Smooth muscle cell of the brain vasculature (primary cell): Measurements from ENCODE around the gene TNP2.
A peak's percentile ranks its signal among the peaks of the same experiment; 100 is the strongest.

ENCODE experiments used
- DNase-seq: peaks from one replicate; pipeline ENCODE4 v3.0.0-alpha.2; 2012; ENCODE audit warnings: low read depth, low spot score

The TNP2 gene

DNA sequence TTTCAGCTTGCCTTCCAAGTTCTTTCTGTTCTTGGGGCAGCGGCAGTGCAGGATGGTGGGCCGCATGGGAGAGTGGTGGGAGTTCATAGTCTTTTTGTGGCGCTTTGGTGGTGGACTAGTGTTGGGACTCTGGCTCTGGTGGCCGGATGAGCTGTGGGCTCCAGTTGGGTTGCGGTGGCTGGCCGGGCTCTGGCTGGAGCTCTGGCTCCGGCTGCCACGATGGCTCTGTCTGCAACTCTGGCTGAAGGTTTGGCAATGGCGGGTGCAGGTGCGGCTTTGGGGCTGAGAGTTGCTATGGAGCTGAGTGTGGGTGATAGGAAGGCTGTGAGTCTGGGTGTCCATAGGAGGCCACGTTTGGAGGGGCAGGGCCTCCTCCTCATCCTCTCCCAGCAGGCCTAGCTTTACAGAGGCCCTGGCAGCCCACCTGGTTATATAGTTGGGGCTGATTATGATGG lies at the start of gene TNP2:
Gene TNP2, minus strand, starts transcription at position 405 of the 455 bp plus-strand sequence. Its CDS starts 63 bp downstream, at position 342.
- DNase-seq = no peak

DNA sequence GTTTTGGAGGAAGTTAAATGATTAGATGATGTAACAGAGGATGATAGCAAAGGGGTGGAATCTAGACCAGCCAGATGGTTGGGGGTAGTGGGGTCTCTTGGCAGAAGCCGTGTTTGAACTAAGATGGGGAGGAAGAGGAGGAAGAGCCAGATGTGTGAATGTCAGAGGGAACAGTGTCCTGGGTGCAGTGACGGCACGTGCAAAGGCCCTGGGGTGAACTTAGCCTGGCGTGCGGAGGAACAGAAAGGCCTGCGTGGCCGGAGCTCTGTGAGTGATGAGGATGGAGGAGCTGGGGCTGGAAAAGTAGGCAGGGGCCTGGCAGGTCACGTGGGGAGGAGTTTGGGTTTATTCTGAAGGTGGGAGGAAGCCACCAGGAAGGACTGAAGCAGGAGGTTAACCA lies 49.7 kb upstream of the TNP2 start:
- no peak for DNase-seq

GRCh38 chr16:11316331-11317015 lies 47.3 kb upstream of the TNP2 start:
- no peak for DNase-seq

DNA sequence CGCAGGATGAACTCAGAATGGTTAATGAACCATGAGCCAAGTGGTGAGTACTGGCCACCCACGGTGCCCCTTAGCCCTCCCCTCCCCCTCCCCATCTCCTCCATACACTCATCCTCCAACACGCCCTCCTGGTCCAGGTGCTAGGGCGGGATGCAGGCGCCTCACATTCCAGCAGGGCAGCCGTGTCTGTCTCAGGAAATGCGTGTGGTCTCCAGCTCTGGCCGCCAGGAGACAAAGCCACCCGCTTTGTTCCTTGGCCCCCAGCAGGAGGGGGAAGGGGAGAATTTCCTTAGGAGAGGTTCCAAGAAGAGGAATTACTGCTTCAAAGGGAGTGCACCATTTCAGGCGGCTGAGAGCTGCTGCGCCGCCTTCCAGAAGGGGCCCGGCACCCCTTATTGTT lies 46.4 kb upstream of the TNP2 start:
- peak; percentile 74 for DNase-seq

- DNase-seq = no peak
Observed at GRCh38 chr16:11314309-11314894, 45.3 kb upstream of the TNP2 start.

- no peak for DNase-seq
Observed at GRCh38 chr16:11313493-11314308, 44.6 kb upstream of the TNP2 start.

DNA sequence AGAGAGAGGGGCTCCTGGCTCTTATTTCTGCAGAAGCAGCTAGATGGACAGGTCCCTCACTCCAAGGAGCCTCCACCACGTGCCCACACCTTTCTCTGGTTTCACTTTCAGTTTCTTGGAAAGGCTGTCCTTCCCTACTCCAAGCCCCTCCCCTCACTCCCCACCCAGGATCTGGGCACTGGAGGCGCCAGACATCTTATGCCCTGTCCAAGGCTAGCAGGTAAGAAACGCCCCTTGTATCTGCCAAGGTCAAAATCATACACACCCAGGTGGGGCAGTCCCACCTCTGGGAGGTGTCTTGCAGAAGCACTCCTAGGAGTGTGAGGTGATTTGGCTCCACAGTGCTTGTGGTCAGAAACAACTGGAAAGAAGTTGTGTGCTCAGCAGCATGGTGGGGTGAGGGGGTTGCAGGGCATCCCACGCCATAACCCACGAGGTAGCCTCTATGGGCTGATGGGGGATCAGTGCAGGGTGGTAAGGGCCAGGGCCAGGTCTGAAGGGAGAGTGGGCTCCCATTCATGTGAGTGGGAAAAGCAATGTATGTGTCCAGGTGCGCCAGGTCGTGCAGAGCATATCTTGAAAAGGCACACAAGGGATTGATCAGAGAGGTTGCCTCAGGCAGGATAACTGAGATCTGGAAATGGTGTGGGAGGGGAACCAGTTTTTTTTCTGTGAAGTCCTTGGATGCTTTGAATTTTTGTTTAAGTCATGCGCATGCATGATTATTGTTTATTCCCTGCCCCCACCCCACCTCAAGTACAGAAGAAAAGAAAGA lies 43.8 kb upstream of the TNP2 start:
- DNase-seq = no peak

GRCh38 chr16:11310997-11311561 lies 42.0 kb upstream of the TNP2 start:
- DNase-seq = no peak

DNA sequence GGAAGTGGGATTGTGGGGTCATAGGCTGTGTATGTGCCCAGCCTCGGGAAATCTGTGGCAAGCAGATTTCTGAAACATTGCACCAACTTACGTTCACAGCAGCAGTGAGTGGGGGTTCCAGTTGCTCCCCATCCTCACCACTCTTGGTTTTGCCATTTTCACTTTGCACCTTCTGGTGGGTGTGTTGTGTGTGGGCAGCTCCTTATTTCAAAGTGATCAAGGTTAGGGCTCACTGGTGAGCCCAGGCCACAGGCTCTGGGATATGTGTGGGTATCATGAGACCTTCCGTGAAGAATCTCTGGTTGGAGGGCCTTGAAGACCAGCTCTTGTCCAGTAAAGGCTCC lies 41.5 kb upstream of the TNP2 start:
- DNase-seq = no peak

GRCh38 chr16:11309895-11310633 lies 40.9 kb upstream of the TNP2 start:
- DNase-seq = no peak

- no peak for DNase-seq
Observed at GRCh38 chr16:11308493-11309283, 39.6 kb upstream of the TNP2 start.

DNA sequence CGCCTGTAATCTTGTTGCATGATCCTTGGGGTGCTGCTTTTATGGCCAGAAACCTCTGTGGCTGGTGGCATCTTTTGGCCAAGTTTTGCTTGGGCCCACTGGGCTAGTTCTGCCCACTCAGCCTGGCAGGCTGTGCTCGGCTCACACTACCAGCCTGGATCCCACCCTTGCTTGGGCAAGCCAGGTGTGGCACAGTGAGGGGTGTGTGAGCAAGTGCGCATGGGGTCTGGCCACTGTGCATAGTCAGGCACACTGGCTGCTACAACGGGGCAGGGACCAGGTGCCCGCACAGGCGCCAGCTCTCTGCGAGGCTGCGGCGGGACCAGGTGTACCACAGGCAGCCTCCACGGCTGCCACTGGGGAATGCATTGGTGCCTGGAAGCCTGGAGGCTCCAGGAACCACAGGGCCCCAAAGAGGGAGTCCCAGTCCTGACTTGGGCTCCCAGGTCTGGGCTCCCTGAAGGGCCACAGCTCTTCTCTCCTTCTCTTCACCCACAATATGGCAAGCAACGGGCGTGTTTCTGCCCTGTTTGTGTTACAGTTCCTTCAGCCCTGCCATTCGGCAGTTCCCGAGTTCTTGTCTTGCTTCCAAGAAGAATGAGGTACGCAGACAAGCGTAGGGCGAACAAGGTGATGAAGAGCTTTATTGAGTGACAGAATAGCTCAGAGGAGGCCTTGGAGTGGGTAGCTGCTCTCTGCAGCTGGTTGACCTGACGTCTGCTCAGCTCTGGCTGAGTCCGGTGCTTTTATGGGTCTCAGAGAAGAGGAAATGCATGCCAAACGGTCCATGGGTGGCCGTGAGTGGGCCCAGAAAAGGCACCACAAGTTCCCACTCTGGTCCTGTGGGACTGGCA lies 38.7 kb upstream of the TNP2 start:
- DNase-seq = no peak

- no peak for DNase-seq
Observed at GRCh38 chr16:11306997-11307638, 38.0 kb upstream of the TNP2 start.

DNA sequence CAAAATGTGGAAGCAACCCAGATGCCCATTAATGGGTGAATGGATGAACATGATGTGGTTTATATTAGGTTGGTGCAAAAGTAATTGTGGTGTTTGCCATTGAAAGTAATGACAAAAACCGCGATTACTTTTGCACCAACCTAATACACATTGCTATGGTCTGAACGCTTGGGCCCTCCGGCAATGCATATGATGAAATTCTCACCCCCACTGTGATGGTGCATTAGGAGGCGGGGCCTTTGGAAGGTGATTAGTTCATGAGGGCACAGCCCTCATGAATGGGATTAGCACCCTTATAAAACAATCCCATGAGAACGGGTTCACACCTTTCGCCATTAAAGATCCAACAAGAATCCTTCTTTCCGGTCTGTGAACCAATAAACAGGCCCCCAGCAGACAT lies 37.3 kb upstream of the TNP2 start:
- DNase-seq = no peak

DNA sequence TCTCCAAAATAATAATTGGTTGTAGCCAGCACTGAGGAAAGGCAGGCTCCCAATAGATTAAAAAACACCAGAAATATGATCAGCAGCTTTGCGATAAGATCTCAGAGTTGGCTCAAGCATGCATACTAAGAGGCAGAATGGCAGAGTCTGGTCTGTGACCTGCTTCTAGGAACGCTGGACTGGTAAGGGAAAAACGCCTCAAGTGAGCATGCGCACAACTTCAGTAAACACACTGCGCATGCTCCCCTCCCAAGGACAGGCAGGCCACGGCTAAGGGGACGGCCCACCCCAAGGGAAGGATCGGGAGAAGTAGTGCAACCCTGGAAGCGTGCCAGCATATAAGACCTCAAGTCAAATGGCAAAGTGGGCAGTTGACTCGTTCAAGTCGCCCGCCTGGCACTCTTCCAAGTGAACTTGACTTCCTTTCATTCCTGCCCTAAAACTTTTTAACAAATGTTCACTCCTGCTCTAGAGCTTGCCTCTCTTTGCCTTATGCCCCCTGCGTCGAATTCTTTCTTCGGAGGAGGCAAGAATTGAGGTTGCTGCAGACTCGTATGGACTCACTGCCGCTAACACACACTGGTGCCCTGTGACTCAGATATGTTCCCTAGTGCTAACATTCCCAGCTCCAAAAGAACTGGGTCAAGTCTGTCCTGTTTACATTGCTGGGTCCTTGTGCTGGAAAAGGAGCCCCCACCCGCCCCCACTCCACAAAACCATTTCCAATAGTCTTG lies 34.4 kb upstream of the TNP2 start:
- no peak for DNase-seq

DNA sequence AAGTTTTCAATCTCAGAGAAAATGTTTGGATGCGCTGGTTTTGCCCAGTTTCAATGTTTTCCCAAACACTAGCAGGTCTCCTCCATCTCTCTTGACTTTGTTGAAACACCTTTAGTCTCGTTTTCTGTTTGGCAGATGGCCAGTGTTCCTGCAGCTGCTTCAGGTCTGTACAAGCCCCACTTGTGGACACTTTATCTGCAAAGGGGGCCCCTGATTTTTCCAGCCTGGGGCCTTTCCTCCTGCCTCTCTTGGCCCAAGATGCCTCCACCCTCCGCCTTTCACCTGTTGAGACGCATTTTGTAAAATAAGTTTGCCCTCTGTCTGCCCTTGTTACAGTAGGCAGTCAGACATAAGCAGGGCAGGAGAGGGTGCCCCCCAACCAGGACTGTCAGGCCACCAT lies 33.9 kb upstream of the TNP2 start:
- no peak for DNase-seq

DNA sequence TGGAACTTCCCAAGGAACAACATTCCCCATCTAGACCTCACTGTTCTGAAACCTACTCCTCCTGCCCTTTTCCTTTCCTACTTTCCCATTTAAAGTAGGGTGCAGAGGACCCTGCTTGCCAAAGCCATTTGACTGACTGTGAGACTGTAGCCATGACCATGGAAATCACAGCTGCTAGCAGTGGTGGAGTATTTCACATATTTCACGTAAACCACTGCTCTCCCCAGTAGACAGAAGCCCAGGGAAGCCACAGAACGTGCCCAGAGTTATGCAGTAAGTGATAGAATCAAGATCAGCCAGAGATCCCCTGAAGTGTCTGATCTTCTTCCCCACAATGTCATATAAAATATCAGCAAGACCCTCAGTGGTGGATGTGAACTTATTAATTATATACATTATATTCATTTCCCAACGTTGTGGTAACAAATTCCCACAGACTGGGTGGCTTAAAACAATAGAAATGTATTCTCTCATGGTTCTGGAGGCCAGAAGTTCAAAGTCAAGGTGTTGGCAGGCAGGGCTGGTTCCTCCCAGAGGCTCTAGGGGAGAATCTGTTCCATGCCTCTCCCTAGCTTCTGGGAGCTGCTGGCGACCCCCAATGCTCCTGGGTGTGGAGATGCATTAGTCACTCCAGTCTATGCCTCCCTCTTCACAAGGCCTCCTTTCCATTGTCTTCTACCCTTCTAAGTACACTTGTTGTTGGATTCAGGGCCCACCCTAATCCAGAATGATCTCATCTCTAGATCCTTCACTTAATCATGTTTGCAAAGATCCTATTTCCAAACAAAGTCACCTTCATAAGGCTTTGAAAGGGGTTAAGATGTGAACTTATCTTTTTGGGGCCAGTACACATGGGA lies 32.7 kb upstream of the TNP2 start:
- no peak for DNase-seq
